ENCODE results near the gene UBXN7.
"Not testable (repeated sequence)": the region's sequence is repeated elsewhere in the genome, so short reads cannot be mapped to it uniquely, and the experiment has no call there.

UBXN7 gene

GRCh38 chr3:196315821-196316220, 116.4 kb downstream of the UBXN7 start:
- no peak for DNase-seq (ENCODE audit: low read depth)
- Histone ChIP-seq H3K9me3 (ENCODE audit: control insufficient read depth, low read length) (no peaks in the 10 kb centered on the region), H3K9ac (ENCODE audit: low read length) (no peak overlapping the region), H3K27me3 (replicated peaks; ENCODE audit: control insufficient read depth, insufficient read depth, low read length) (no peaks in the 10 kb centered on the region), H3K4me1 (ENCODE audit: control insufficient read depth, insufficient read depth, low read length) (no peaks in the 10 kb centered on the region), H3K4me3 (ENCODE audit: low read length) (no peak overlapping the region), H3K36me3 (ENCODE audit: control insufficient read depth, insufficient read depth, low read length, severe bottlenecking) (no peaks in the 10 kb centered on the region)

GRCh38 chr3:196314597-196314996, 117.6 kb downstream of the UBXN7 start:
- no peak for DNase-seq (ENCODE audit: low read depth)
- H3K4me1 ChIP-seq (ENCODE audit: control insufficient read depth, insufficient read depth, low read length), result no peaks in the 10 kb centered on the region
- no peaks in the 10 kb centered on the region for H3K27me3 ChIP-seq (replicated peaks; ENCODE audit: control insufficient read depth, insufficient read depth, low read length)
- no peaks in the 10 kb centered on the region for H3K9me3 ChIP-seq (ENCODE audit: control insufficient read depth, low read length)
- H3K9ac ChIP-seq (ENCODE audit: low read length), result no peak overlapping the region
- no peak overlapping the region for H3K4me3 ChIP-seq (ENCODE audit: low read length)
- H3K36me3 ChIP-seq (ENCODE audit: control insufficient read depth, insufficient read depth, low read length, severe bottlenecking), result no peaks in the 10 kb centered on the region

GRCh38 chr3:196314086-196314485, 118.1 kb downstream of the UBXN7 start:
- H3K9me3 ChIP-seq (ENCODE audit: control insufficient read depth, low read length); H3K4me3 ChIP-seq (ENCODE audit: low read length); H3K9ac ChIP-seq (ENCODE audit: low read length); DNase-seq (ENCODE audit: low read depth); H3K27me3 ChIP-seq (replicated peaks; ENCODE audit: control insufficient read depth, insufficient read depth, low read length); H3K4me1 ChIP-seq (ENCODE audit: control insufficient read depth, insufficient read depth, low read length); H3K36me3 ChIP-seq (ENCODE audit: control insufficient read depth, insufficient read depth, low read length, severe bottlenecking): not testable (repeated sequence)

- not testable (repeated sequence) for H3K9me3 ChIP-seq (ENCODE audit: control insufficient read depth, low read length); H3K36me3 ChIP-seq (ENCODE audit: control insufficient read depth, insufficient read depth, low read length, severe bottlenecking); H3K4me1 ChIP-seq (ENCODE audit: control insufficient read depth, insufficient read depth, low read length); H3K27me3 ChIP-seq (replicated peaks; ENCODE audit: control insufficient read depth, insufficient read depth, low read length); H3K4me3 ChIP-seq (ENCODE audit: low read length); H3K9ac ChIP-seq (ENCODE audit: low read length); DNase-seq (ENCODE audit: low read depth)
Measured at GRCh38 chr3:196302960-196303359, 129.3 kb downstream of the UBXN7 start.

- not testable (repeated sequence) for H3K36me3 ChIP-seq (ENCODE audit: control insufficient read depth, insufficient read depth, low read length, severe bottlenecking); H3K4me1 ChIP-seq (ENCODE audit: control insufficient read depth, insufficient read depth, low read length); H3K27me3 ChIP-seq (replicated peaks; ENCODE audit: control insufficient read depth, insufficient read depth, low read length); DNase-seq (ENCODE audit: low read depth); H3K9ac ChIP-seq (ENCODE audit: low read length); H3K4me3 ChIP-seq (ENCODE audit: low read length); H3K9me3 ChIP-seq (ENCODE audit: control insufficient read depth, low read length)
Measured at GRCh38 chr3:196302551-196302950, 129.7 kb downstream of the UBXN7 start.

- Histone ChIP-seq H3K9me3 (ENCODE audit: control insufficient read depth, low read length) (no peaks in the 10 kb centered on the region), H3K36me3 (ENCODE audit: control insufficient read depth, insufficient read depth, low read length, severe bottlenecking) (no peaks in the 10 kb centered on the region), H3K4me1 (ENCODE audit: control insufficient read depth, insufficient read depth, low read length) (no peaks in the 10 kb centered on the region), H3K27me3 (replicated peaks; ENCODE audit: control insufficient read depth, insufficient read depth, low read length) (no peaks in the 10 kb centered on the region), H3K9ac (ENCODE audit: low read length) (no peak overlapping the region), H3K4me3 (ENCODE audit: low read length) (no peak overlapping the region)
- no peak for DNase-seq (ENCODE audit: low read depth)
Measured at GRCh38 chr3:196298521-196298920, 133.7 kb downstream of the UBXN7 start.
